Adrenal gland (tissue), 5 donors: ENCODE measurements around the gene ABCB10.

Source experiments
- POLR2A ChIP-seq, 2 donors: fragments of 450-650 bp; IDR thresholded peaks; one replicate each; pipeline ENCODE4 v1.6.1; 2017; ENCODE audit warnings: antibody characterized with exemption in 2 of 2, mild to moderate bottlenecking in 2 of 2, moderate library complexity in 1 of 2
- TF ChIP-seq, protein P1 (sequence below), 6 experiments: fragments of 450-650 bp in 4 of 6; fragments of 200-600 bp in 2 of 6; sonication (generic) in 1 of 6; IDR thresholded peaks; 1 replicate in 5 of 6; 2 replicates in 1 of 6; pipeline versions ENCODE4 v1.5.1 to v1.8.0; 2016 to 2021; ENCODE audit warnings: antibody characterized with exemption in 6 of 6, mild to moderate bottlenecking in 2 of 6, moderate library complexity in 1 of 6
- donor health status: DM: no; HTN: no; CAD: no.

DNA sequence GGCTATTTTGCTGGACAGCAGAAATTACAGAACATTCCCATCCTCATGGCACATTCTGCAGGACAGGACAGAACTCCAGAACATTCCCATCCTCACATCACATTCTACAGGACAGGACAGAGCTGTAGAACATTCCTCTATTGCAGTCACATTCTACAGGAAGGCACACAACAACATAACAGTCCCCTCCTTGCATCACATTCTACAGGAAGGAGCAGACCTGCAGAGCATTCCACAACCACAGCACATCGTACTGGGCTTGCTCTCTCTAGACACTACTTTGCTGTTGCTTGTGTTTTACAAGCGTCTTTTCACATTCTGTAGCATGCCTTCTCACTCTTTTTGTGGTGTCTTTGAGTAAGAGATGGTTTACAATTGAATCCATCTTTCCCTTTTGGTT lies 26.8 kb upstream of the ABCB10 start:
- TF ChIP-seq, protein P1, sequence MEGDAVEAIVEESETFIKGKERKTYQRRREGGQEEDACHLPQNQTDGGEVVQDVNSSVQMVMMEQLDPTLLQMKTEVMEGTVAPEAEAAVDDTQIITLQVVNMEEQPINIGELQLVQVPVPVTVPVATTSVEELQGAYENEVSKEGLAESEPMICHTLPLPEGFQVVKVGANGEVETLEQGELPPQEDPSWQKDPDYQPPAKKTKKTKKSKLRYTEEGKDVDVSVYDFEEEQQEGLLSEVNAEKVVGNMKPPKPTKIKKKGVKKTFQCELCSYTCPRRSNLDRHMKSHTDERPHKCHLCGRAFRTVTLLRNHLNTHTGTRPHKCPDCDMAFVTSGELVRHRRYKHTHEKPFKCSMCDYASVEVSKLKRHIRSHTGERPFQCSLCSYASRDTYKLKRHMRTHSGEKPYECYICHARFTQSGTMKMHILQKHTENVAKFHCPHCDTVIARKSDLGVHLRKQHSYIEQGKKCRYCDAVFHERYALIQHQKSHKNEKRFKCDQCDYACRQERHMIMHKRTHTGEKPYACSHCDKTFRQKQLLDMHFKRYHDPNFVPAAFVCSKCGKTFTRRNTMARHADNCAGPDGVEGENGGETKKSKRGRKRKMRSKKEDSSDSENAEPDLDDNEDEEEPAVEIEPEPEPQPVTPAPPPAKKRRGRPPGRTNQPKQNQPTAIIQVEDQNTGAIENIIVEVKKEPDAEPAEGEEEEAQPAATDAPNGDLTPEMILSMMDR (IDR thresholded peaks at IDR 0.05) = no peak
- TF ChIP-seq POLR2A (IDR thresholded peaks at IDR 0.05) = no peak
